Measurements from ENCODE around the gene GBE1. TPM values are rescaled to one million over a fixed set of nuclear protein-coding genes. Genes with fewer than 3 reads are reported as not detected.

Gene GBE1
- total RNA-seq, 2 donors from 2014 or later = 8.4 to 12.3 TPM

DNA sequence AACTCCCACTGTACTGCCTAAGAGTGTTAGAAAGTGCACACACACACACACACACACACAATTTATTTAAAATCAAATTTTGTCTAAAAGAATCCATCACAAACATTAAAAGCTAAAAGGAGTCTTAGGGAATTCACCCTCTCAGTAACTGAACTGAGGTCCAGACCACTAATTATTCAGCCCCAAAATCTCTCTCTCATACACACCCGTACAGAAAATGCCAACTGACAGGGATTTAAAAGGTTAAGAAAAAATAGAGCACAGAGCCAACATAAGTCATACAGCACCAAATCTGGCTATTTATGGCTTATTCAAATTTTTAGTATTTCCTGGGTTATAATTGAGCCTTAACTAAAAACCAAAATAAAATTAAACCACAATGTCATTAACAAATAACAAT, 20.7 kb downstream of the GBE1 start:
- TF ChIP-seq CTCF (conservative IDR thresholded peaks at IDR 0.05) = no peak
- Histone ChIP-seq H3K9me3 (ENCODE audit: control insufficient read depth, low read length) (no peaks in the 10 kb centered on the region), H3K4me3 (ENCODE audit: low read length) (no peak overlapping the region), H3K9ac (ENCODE audit: extremely low read depth, low read length, poor library complexity, severe bottlenecking) (no peak overlapping the region), H3K4me1 (ENCODE audit: control insufficient read depth, insufficient read depth, low read length) (no peaks in the 10 kb centered on the region), H3K27me3 (ENCODE audit: control insufficient read depth, insufficient read depth, low read length, poor library complexity, severe bottlenecking) (no peaks in the 10 kb centered on the region), H3K27ac (ENCODE audit: low read depth, low read length) (no peak overlapping the region), H3K36me3 (ENCODE audit: control insufficient read depth, insufficient read depth, low read length) (no peaks in the 10 kb centered on the region)
- WGBS, 2 experiments (ENCODE audit: insufficient coverage in 1 of 2, insufficient read length in 1 of 2) = 86% methylated on average over 1 of the region's 1 CpG; no CpG with 5 or more reads in 1 of the 2 experiments
- Mint-ChIP-seq H3K27me3 (ENCODE audit: insufficient read depth) (no peaks in the 10 kb centered on the region), H3K4me3 (no peak overlapping the region), H3K27ac (no peak overlapping the region), H3K36me3 (ENCODE audit: low read depth) (no peaks in the 10 kb centered on the region), H3K9me3 (no peaks in the 10 kb centered on the region), H3K4me1 (peaks cover 5% of the 10 kb centered on the region)
- DNase-seq = no peak

- Histone ChIP-seq H3K27me3 (ENCODE audit: control insufficient read depth, insufficient read depth, low read length, poor library complexity, severe bottlenecking) (no peaks in the 10 kb centered on the region), H3K9me3 (ENCODE audit: control insufficient read depth, low read length) (peaks cover 7% of the 10 kb centered on the region), H3K4me1 (ENCODE audit: control insufficient read depth, insufficient read depth, low read length) (no peaks in the 10 kb centered on the region), H3K4me3 (ENCODE audit: low read length) (no peak overlapping the region), H3K36me3 (ENCODE audit: control insufficient read depth, insufficient read depth, low read length) (no peaks in the 10 kb centered on the region), H3K27ac (ENCODE audit: low read depth, low read length) (no peak overlapping the region), H3K9ac (ENCODE audit: extremely low read depth, low read length, poor library complexity, severe bottlenecking) (no peak overlapping the region)
- TF ChIP-seq CTCF (conservative IDR thresholded peaks at IDR 0.05) = no peak
- Mint-ChIP-seq H3K27ac (no peak overlapping the region), H3K4me1 (no peaks in the 10 kb centered on the region), H3K36me3 (ENCODE audit: low read depth) (peaks cover 2% of the 10 kb centered on the region), H3K27me3 (ENCODE audit: insufficient read depth) (no peaks in the 10 kb centered on the region), H3K4me3 (no peak overlapping the region), H3K9me3 (peaks cover 5% of the 10 kb centered on the region)
- DNase-seq = no peak
- 95 to 100% methylated on average over 5 of the region's 5 CpGs for WGBS, 2 experiments (ENCODE audit: insufficient coverage in 1 of 2, insufficient read length in 1 of 2)
Measured at GRCh38 chr3:81735334-81735733, 26.1 kb downstream of the GBE1 start.

GRCh38 chr3:81734742-81735141, 26.7 kb downstream of the GBE1 start:
- no peak overlapping the region for H3K4me3 ChIP-seq (ENCODE audit: low read length)
- TF ChIP-seq CTCF (conservative IDR thresholded peaks at IDR 0.05) = no peak
- H3K27ac ChIP-seq (ENCODE audit: low read depth, low read length) = no peak overlapping the region
- Mint-ChIP-seq H3K4me3 (no peak overlapping the region), H3K27me3 (ENCODE audit: insufficient read depth) (no peaks in the 10 kb centered on the region), H3K36me3 (ENCODE audit: low read depth) (peaks cover 2% of the 10 kb centered on the region), H3K4me1 (no peaks in the 10 kb centered on the region), H3K9me3 (peaks cover 5% of the 10 kb centered on the region), H3K27ac (no peak overlapping the region)
- WGBS, 2 experiments (ENCODE audit: insufficient coverage in 1 of 2, insufficient read length in 1 of 2) = 88 to 100% methylated on average over 1 of the region's 1 CpG
- no peaks in the 10 kb centered on the region for H3K36me3 ChIP-seq (ENCODE audit: control insufficient read depth, insufficient read depth, low read length)
- no peak overlapping the region for H3K9ac ChIP-seq (ENCODE audit: extremely low read depth, low read length, poor library complexity, severe bottlenecking)
- no peaks in the 10 kb centered on the region for H3K27me3 ChIP-seq (ENCODE audit: control insufficient read depth, insufficient read depth, low read length, poor library complexity, severe bottlenecking)
- DNase-seq = no peak
- H3K9me3 ChIP-seq (ENCODE audit: control insufficient read depth, low read length) = peaks cover 7% of the 10 kb centered on the region
- H3K4me1 ChIP-seq (ENCODE audit: control insufficient read depth, insufficient read depth, low read length) = no peaks in the 10 kb centered on the region

All from endodermal cell (in vitro differentiated cells).